ENCODE measurements around the gene UIMC1. TPM values are rescaled to one million over a fixed set of nuclear protein-coding genes. Genes with fewer than 3 reads are reported as not detected.

UIMC1 gene
- polyA plus RNA-seq, 3 donors = 14.8 to 35.6 (median 19.1) TPM

DNA sequence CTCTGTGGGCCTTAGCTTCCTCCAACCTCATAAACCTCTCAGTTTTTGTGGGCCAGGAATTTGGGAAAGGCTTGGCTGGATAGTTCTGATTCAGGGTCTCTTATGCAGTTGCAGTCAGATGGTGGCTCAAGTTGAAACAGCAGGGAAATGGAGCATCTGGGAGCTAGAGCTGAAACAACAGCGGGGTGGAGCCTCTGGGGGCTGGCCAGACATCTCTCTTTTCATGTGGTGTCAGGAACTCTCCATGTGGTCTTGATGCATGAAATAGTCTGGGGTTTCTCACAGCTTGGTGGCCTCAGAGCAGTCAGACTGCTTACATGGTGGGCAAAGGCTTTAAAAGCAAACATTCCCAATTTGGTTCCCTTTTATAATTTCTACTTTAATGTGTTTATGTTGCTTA is 29.4 kb upstream of the UIMC1 start:
- peak overlapping the region in 1 of 7 donors; percentile 22 for H3K27ac Mint-ChIP-seq
- DNase-seq = no peak
- H3K9ac ChIP-seq (ENCODE audit: insufficient read depth, low read length, poor library complexity, severe bottlenecking) = no peak overlapping the region
- H3K9me3 Mint-ChIP-seq = peaks cover 0 to 7% (median 5%) of the 10 kb centered on the region in 7 donors
- H3K27ac ChIP-seq (ENCODE audit: low read depth in 1 of 2, low read length in 2 of 2) = no peak overlapping the region
- H3K27me3 Mint-ChIP-seq (ENCODE audit: low read depth in 3 of 3) = no peaks in the 10 kb centered on the region
- peaks cover 23 to 44% of the 10 kb centered on the region in 2 donors for H3K36me3 Mint-ChIP-seq
- H3K4me1 Mint-ChIP-seq = peaks cover 4% of the 10 kb centered on the region
- WGBS (ENCODE audit: insufficient coverage) = 100% methylated on average over 1 of the region's 1 CpG
- no peaks in the 10 kb centered on the region for H3K27me3 ChIP-seq (ENCODE audit: control insufficient read depth in 2 of 2, insufficient read depth in 2 of 2, low read length in 2 of 2)
- no peak overlapping the region for H3K4me3 Mint-ChIP-seq
- H3K4me1 ChIP-seq (ENCODE audit: control insufficient read depth in 1 of 2, insufficient read depth in 2 of 2, low read length in 2 of 2) = no peaks in the 10 kb centered on the region
- intact Hi-C loops (cut with micrococcal nuclease) = no loop called here
- H4K20me1 ChIP-seq (ENCODE audit: insufficient read depth, low read length) = peaks cover 21% of the 10 kb centered on the region
- H2AFZ ChIP-seq (ENCODE audit: insufficient read depth, low read depth, low read length, poor library complexity, severe bottlenecking) = no peak overlapping the region
- peaks cover 0 to 3% of the 10 kb centered on the region in 2 donors for H3K9me3 ChIP-seq (replicated peaks in 1 of 2; ENCODE audit: control insufficient read depth in 1 of 2, insufficient read depth in 1 of 2, low read length in 2 of 2)
- H3K4me2 ChIP-seq (replicated peaks; ENCODE audit: extremely low read depth, low read length, poor library complexity, severe bottlenecking) = no peak overlapping the region
- H3K79me2 ChIP-seq (ENCODE audit: insufficient read depth, low read length) = peaks cover 35% of the 10 kb centered on the region
- H3K36me3 ChIP-seq (replicated peaks in 1 of 2; ENCODE audit: control insufficient read depth in 1 of 2, insufficient read depth in 2 of 2, low read length in 2 of 2) = peaks cover 2 to 27% of the 10 kb centered on the region in 2 donors
- no peak overlapping the region for H3K4me3 ChIP-seq (replicated peaks in 1 of 3; ENCODE audit: low read depth in 2 of 3, low read length in 3 of 3)
- TF ChIP-seq, protein P1, sequence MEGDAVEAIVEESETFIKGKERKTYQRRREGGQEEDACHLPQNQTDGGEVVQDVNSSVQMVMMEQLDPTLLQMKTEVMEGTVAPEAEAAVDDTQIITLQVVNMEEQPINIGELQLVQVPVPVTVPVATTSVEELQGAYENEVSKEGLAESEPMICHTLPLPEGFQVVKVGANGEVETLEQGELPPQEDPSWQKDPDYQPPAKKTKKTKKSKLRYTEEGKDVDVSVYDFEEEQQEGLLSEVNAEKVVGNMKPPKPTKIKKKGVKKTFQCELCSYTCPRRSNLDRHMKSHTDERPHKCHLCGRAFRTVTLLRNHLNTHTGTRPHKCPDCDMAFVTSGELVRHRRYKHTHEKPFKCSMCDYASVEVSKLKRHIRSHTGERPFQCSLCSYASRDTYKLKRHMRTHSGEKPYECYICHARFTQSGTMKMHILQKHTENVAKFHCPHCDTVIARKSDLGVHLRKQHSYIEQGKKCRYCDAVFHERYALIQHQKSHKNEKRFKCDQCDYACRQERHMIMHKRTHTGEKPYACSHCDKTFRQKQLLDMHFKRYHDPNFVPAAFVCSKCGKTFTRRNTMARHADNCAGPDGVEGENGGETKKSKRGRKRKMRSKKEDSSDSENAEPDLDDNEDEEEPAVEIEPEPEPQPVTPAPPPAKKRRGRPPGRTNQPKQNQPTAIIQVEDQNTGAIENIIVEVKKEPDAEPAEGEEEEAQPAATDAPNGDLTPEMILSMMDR (IDR thresholded peaks at IDR 0.05) = no peak

DNA sequence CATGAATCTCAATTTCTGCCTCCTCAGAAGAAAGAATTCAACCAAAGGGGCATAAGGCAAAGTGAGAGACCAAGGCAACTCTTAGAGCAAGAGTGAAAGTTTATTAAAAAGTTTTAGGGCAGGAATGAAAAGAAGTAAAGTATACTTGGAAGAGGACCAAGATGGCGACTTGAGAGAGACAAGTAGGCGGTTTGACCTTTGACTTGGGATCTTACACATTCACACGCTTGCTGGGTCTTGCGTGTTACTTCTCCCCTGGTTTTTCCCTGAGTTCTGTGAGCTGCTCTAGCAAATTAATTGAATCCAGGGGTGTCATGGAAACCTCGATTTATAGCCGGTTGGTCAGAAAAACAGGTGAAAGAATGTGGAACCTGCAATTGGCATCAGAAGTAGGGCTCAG is 22.9 kb upstream of the UIMC1 start:
- Histone ChIP-seq H3K36me3 (replicated peaks in 1 of 2; ENCODE audit: control insufficient read depth in 1 of 2, insufficient read depth in 2 of 2, low read length in 2 of 2) (peaks cover 8 to 15% of the 10 kb centered on the region in 2 donors), H3K9me3 (replicated peaks in 1 of 2; ENCODE audit: control insufficient read depth in 1 of 2, insufficient read depth in 1 of 2, low read length in 2 of 2) (peaks cover 0 to 6% of the 10 kb centered on the region in 2 donors), H3K9ac (ENCODE audit: insufficient read depth, low read length, poor library complexity, severe bottlenecking) (no peak overlapping the region), H3K4me1 (ENCODE audit: control insufficient read depth in 1 of 2, insufficient read depth in 2 of 2, low read length in 2 of 2) (no peaks in the 10 kb centered on the region), H2AFZ (ENCODE audit: insufficient read depth, low read depth, low read length, poor library complexity, severe bottlenecking) (no peak overlapping the region), H3K79me2 (ENCODE audit: insufficient read depth, low read length) (peaks cover 40% of the 10 kb centered on the region), H3K27me3 (ENCODE audit: control insufficient read depth in 2 of 2, insufficient read depth in 2 of 2, low read length in 2 of 2) (no peaks in the 10 kb centered on the region), H3K4me2 (replicated peaks; ENCODE audit: extremely low read depth, low read length, poor library complexity, severe bottlenecking) (no peak overlapping the region), H3K27ac (ENCODE audit: low read depth in 1 of 2, low read length in 2 of 2) (no peak overlapping the region), H4K20me1 (ENCODE audit: insufficient read depth, low read length) (peaks cover 3% of the 10 kb centered on the region), H3K4me3 (replicated peaks in 1 of 3; ENCODE audit: low read depth in 2 of 3, low read length in 3 of 3) (no peak overlapping the region)
- TF ChIP-seq, protein P1 (IDR thresholded peaks at IDR 0.05) = no peak
- Mint-ChIP-seq H3K27ac (no peak overlapping the region), H3K9me3 (peaks cover 2 to 15% (median 5%) of the 10 kb centered on the region in 7 donors), H3K27me3 (ENCODE audit: low read depth in 3 of 3) (peaks cover 0 to 3% (median 0%) of the 10 kb centered on the region in 3 donors), H3K4me3 (no peak overlapping the region), H3K4me1 (peaks cover 7% of the 10 kb centered on the region), H3K36me3 (peaks cover 17 to 70% of the 10 kb centered on the region in 2 donors)
- intact Hi-C loops (cut with micrococcal nuclease) = no loop called here
- no peak for DNase-seq
- 100% methylated on average over 6 of the region's 6 CpGs for WGBS (ENCODE audit: insufficient coverage)

All from CD14-positive monocyte (primary cell).